GM12874 (cell line): ENCODE results near the gene MAGEA4.

Source experiments
- TF ChIP-seq, protein P1 (sequence below): IDR thresholded peaks from 2 replicates; pipeline ENCODE4 v1.5.1; 2011; ENCODE audit warnings: low read depth, mild to moderate bottlenecking, control low read depth, low read length, moderate library complexity; ENCODE audit not compliant: insufficient read depth

Gene MAGEA4

DNA sequence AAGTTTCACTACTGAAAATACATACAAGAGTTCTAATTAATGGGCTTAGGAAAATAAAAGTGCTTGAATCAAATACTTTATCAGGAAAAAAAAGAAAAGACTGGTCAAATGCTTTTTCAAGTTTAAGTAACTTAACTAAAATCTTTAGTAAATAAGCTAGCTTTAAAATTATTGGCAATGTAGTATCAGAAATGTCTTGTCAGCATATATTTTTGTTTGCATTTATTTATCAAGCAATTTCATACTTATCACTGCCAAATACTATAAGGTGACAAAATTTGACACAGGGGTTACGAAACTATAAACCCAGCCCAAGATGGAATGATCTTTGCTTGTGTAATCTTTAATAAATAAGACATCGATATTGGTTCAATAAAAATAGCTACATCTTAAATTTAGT, 31.8 kb upstream of the MAGEA4 start:
- TF ChIP-seq, protein P1, sequence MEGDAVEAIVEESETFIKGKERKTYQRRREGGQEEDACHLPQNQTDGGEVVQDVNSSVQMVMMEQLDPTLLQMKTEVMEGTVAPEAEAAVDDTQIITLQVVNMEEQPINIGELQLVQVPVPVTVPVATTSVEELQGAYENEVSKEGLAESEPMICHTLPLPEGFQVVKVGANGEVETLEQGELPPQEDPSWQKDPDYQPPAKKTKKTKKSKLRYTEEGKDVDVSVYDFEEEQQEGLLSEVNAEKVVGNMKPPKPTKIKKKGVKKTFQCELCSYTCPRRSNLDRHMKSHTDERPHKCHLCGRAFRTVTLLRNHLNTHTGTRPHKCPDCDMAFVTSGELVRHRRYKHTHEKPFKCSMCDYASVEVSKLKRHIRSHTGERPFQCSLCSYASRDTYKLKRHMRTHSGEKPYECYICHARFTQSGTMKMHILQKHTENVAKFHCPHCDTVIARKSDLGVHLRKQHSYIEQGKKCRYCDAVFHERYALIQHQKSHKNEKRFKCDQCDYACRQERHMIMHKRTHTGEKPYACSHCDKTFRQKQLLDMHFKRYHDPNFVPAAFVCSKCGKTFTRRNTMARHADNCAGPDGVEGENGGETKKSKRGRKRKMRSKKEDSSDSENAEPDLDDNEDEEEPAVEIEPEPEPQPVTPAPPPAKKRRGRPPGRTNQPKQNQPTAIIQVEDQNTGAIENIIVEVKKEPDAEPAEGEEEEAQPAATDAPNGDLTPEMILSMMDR: no peak

DNA sequence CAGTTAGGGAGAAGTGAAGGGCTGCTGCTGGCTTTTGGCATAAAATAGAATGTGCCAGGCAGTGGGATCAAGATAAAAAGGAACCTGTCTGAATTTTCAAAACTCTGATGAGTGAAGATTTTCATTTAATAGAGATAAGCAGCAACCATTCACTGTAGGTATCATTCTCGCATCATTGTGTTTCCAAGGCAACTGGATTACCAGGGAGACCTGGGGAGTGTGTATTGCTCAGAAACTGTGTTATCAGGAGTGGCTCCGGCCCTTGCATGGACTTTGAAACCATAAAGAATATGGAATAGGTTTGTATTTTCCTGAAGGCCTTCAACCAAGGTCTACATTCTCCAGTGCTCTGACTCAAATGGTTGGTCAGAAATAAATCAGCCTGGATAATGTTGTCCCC, 23.3 kb upstream of the MAGEA4 start:
- TF ChIP-seq, protein P1: no peak

DNA sequence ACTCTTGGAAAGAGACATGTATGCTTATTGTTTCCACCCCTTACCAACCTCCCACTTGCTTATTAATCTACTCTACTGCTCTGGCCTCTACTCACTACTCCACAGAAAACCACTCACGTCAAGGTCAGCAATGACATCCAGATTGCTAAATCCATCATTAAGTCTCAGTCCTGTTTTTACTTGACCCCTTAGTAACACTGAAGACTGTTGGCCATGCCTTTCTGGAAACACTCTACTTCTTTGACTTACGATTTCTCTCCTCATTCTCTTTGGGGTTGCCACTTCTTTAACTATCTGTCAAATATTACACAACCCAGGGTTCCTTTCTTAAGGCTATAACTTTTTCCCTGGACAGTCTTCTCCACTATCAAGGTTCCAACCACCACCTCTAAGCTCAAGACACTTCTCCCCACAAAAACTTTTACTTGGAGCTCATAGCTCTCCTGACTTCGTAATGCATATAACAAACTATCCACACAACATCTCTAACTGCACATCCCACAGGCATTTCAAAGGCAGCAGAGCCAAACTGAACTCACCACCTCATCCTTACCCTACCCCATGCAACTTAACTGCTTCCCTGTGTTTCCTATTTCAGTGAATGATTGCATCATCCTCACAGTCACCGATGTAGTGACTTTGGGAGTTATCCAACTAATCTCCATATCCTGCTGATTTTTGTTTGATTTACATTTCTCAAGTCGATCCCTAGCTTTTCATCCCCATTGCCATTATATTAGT, 15.8 kb upstream of the MAGEA4 start:
- TF ChIP-seq, protein P1: no peak

DNA sequence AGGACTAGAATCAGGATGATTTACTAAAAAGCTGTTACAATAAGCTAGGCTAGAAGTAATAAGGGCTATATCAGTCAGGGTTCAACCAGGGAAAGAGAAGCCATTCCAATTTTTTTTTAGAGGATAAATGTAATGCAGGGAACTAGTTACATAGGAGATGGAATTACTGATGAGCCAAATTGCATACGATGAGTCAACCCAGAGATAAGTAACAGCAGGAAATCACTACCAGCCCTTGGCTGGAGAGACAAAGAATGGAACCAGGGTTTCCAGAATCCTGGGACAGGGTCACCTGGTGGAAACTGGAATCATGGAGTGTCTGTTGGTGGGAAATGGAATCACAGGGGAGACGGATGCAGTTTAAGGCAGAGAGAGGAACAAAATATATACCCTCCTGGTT, 13.1 kb upstream of the MAGEA4 start:
- TF ChIP-seq, protein P1: no peak

DNA sequence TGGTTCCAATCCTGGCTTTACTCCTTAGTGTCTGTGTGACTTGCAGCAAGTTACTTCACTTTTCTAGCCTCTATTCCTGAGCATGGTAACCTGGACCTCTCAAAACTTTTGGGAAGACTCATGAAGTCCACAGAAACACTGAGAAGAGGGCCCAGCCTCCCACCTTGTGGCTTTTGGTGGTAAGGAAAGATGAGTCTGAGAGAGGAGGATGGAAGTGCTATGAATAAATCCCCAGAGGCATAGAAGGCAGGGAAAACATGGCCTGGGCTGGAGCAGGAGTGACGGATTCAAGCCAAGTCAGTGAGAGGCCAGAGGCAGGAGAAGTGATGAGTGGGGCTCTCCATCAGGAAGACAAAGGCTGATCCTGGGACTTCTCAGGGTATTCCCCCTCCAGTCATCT, 10.9 kb upstream of the MAGEA4 start:
- TF ChIP-seq, protein P1: no peak

DNA sequence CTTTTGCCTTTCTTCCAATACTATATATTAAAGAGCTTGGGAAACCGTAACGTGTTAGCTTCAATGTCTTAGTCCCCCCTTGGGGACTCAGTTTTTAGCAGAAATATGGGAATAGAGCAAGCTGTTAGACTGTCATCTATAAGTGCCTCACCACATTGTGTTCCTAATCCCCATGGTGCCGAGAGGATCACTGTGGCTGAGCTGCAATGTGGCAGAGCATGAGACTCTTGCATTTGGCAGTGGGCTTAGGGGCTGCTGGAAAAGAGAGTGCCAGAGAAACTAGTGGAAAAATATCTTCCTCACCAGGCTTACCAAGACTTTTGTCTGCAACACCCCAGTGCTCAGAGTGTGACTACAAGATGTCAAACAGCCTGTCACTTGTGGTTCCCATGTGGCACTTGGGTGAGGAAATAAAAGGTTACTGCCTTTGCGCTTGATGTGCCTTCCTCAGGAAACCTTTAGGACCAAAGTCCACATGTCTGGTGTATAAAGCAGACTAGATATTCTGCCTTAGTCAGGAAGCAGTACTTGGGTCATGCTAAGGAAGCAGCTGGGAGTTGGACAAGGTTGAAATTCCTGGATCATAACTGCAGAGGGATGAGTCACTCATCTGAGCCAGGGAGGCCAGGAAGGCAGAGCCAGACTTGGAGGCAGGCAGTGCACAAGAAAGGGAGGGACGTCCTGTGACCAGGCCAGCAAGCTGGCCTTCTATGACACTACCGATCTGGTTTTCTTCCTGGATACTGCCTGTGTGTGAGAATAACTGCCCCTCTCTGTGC, 9.7 kb upstream of the MAGEA4 start:
- TF ChIP-seq, protein P1: no peak

DNA sequence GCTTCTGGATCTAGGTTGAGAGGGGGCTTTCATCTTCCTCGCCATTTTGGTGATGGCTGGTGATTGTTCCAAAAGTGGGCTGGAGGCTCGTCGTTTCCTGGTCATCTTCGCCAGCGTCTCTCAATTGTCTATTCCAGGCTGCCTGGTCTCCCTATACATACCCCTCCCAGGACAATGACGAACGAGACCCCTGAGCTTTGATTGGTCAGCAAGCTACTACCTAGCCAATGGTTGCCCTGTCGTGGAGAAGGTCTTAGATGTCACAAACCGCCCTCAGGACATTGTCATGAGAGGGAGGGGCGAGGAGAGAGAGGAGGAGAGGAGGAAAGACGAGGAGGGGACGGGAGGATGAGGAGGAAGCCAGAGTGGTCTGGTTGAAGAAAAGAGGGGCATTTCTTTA, 7.7 kb upstream of the MAGEA4 start:
- TF ChIP-seq, protein P1: no peak
